AG08396 (cell line): Measurements from ENCODE around the gene GPN1.
A peak's percentile ranks its signal among the peaks of the same experiment; 100 is the strongest.
"Not testable (repeated sequence)": the region's sequence is repeated elsewhere in the genome, so short reads cannot be mapped to it uniquely, and the experiment has no call there.

ENCODE experiments used
- DNase-seq: peaks from one replicate; pipeline ENCODE4 v3.0.0; 2012; ENCODE audit warnings: low spot score, mixed read lengths

Gene GPN1

DNA sequence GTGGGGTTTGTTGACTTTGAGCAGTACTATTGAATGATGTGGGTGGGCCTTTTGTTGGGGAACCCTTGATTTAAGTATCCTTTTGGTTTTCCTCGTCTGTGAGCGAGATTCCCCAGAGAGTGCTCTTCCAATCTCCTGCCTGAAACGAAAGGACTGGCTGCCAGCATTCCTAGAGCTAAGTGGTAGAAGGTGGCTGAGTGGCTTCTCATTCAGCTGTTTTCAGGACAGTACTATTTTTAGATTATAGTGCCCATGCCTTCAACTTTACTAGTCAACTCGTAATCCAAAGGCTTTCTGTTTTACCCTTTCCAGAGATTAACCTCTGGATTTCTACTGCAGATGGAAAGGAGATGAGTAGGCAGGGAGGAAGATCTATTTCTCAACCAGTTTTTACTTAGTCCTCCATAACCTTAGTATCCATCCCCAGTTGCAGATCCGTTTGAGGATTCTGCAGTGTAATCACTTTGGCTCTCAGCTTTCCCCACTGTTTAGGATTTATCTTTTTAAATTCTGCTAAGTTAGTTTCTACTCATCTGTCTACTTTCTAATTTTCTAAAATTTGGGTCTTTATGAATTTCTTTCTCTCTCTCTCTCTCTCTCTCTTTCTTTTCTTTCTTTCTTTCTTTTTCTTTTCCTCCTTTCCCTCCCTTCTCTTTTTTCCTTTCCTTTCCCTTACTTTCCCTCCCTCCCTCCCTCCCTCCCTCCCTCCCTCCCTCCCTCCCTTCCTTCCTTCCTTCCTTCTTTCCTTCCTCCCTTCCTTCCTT lies 44.1 kb downstream of the GPN1 start:
- no peak for DNase-seq

DNA sequence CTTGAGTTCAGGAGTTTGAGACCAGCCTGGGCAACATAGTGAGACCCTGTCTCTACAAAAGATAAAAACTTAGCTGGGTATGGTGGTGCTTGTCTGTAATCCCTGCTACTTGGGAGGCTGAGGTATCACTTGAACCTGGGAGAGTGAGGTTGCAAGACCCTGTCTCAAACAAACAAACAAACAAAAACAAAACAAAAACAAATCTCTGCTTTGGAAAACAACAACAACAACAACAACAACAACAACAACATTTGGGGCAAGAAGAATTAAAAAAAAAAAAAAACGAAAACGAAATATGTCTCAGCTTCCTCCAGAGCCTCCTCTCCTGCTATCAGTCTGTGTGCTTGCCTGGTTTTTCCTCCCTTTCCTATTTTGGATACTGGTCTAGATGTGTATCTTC lies 51.7 kb downstream of the GPN1 start:
- no peak for DNase-seq

DNA sequence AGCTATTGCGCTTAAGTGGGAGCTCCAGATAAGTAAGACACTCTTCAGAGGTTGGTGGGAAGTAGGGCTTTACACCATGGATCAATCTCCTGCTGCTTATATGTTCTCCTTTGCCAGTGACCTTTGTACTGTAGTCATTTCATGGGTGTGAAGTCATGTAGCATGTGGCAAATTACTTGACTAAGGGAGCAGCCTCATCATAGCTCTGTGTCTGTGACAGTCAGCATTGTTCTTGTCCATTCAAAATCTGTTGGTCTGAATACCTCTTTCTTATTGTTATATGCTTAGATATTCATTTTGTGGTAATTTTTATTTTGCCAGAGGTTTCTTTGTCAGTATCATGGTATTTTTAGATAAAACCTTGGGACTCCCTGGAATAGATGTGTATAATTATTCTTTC lies 53.0 kb downstream of the GPN1 start:
- DNase-seq = peak; percentile 15

DNA sequence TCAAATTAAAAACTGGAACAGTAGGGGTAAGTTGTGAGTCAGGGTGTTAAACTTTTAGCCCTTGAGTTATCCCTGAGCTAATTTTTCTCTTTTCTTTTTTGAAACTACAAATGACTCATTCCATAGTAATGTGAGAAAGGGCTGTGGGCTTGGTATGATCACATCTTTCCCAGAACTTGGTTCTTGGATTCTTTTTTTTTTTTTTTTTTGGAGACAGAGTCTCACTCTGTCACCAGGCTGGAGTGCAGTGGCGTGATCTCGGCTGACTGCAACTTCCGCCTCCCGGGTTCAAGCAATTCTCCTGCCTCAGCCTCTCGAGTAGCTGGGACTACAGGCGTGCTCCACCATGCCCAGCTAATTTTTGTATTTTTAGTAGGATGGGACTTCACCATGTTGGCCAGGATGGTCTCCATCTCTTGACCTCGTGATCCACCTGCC lies 53.5 kb downstream of the GPN1 start:
- DNase-seq = peak; percentile 69

DNA sequence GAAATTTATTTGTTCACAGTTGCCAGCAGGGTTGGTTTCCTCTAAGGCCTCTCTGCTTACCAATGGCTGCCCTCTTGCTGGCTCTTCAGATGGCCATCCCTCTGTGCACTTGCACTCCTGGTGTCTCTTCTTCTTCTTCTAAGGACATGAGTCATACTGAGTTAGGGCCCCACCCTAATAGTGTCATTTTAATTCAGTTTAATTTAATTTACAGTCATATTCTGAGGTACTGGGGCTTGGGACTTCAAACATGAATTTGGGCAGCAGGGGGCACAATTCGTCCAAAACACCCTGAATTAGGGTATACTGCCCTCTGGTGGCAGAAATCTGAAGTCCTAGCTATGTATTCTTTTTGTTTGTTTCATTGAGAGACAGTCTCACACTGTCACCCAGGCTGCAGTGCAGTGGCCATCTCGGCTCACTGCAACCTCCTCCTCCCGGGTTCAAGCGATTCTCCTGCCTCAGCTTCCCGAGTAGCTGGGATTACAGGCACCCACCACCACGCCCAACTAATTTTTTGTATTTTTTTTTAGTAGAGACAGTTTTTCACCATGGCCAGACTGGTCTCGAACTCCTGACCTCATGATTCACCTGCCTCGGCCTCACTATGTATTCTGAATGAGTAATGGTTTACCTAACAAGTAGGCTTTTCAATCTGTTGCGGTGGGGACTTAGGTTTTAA lies 54.7 kb downstream of the GPN1 start:
- peak; percentile 58 for DNase-seq

DNA sequence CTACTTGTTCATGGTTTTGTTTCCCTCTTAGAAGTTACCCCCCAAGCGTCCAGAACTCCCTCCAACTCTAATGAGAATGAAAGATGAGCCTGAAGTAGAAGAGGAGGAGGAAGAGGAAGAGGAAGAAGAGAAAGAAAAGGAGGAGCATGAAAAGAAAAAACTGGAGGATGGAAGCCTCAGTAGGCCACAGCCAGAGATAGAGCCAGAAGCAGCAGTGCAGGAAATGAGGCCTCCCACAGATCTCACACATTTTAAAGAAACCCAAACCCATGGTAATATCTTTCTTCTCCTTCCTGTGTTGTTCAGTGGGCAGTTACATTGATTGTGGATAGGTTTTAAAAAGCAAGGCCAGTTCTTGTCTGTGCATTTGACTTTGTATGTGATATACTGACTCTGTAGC lies 56.2 kb downstream of the GPN1 start:
- not testable (repeated sequence) for DNase-seq

DNA sequence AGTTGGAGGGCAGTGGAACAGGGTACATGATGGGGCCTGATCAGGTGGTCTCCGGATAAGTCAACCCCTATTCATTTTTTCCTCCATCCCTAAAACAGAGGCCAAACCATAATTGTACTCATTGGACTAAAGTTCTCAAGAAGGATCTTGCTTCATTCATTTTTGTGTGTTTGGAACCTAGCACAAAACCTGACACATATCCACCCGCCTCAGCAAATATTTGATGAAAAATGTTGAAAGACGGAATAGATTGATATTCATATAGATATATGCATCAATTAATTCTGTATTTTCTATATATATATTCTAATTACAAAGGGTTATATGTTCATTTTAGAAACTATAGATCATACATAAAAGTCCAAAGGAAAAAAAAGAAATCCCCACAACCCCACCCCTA lies 56.7 kb downstream of the GPN1 start:
- no peak for DNase-seq

DNA sequence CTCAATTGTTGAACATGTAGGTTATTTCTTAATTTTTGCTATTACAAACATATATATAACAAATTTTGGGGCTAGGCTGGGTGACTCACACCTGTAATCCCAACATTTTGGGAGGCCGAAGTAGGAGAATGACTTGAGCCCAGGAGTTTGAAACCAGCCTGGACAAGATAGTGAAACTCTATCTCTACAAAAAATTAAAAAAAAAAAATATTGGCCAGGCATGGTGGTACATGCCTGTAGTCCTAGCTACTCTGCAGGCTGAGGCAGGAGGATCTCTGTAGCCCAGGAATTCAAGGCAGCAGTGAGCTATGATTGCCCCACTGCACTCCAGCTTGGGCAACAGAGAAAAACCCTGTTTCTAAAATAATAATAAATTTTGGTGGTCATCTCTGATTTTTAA lies 58.4 kb downstream of the GPN1 start:
- DNase-seq = no peak

DNA sequence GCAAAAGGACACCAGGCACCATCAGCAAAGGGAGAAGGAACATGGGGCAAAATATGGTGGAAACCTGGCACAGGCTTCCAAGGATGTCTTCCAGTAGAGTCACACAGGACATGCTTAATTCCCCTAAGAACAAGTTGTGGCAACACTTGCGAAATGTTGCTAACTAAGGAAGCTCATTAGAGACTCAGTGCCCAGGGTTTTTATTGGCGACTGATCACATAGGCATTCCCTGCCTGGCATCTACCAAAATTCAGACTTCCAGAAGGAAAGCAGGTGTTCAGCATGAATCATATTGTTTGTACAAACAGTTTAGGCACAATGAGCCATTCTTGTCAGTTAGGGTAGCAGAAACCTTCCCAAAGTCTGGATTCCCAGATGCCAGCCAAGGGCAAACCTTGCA lies 60.6 kb downstream of the GPN1 start:
- no peak for DNase-seq

DNA sequence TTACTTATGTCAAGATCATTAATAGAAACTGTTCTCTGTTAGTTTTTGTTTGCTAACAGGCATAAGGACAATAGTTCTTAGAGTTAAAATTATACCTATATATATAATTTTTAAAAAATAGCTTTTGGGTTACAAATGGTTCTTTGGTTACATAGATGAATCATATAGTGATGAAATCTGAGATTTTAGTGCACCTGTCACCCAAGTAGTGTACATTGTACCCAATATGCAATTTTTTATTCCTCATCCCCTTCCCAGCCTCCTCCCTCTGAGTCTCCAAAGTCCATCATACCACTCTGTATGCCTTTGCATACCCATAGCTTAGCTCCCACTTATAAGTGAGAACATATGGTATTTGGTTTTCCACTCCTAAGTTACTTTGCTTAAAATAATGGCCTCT lies 61.2 kb downstream of the GPN1 start:
- no peak for DNase-seq

DNA sequence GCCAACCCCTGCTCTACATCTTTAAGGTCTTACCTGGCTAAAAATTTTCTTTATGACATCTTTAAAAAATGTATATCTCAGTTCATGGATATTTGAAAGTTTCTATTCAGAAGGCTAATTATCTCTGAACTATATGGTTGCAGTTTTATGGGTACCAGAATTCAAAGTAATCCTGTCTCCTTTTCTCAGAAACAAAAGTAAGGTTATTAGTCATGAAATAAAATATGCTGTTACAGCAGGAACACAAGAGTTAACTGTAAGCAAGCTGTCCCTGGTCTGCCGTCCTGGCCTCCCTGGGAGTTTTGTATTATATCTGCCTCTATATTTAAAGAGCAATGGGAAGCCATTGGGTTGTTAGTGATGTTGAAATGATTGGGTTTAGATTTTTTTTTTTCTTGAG lies 68.8 kb downstream of the GPN1 start:
- no peak for DNase-seq
